ENCODE results near the gene RREB1.

RREB1 gene

DNA sequence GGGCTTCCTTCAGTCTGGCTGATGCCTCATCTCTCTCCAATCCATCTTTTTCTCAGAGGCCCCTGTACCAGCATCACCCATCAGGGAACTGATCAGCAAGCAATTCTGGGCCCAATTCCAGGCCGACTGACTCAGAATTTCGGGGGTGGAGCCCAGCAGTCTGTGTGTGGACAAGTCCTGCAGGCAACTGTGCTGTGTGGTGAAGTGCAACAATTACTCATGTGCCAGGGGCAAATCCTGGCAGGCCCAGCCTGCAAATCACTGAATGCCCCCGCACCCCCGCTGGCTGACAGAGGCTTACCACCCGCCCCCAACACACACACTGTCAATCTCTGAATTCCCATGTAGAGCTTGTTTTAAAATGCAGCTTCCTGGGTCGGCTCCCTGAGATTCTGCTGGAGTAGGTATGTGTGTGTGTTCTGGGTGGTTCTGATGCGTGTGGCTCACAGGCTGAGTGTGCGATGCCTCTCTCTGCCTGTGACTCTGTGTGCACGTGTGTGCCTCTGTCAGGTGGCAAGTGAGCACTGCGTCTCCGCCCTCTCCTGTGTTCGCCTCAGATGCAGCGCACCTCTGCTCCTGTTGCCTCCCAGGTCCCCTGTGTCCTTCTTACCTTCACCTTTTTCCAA lies 159.8 kb downstream of the RREB1 start:
- no peaks in the 10 kb centered on the region for H3K36me3 ChIP-seq (ENCODE audit: control insufficient read depth, low read length)
- no peak overlapping the region for H3K27ac ChIP-seq (ENCODE audit: low read depth, low read length)
- H3K4me3 ChIP-seq (ENCODE audit: low read length), result no peak overlapping the region
- H3K27me3 ChIP-seq (ENCODE audit: control insufficient read depth, low read length), result no peaks in the 10 kb centered on the region
- no peak for TF ChIP-seq EZH2phosphoT487 (IDR thresholded peaks at IDR 0.05; ENCODE audit: borderline replicate concordance, low read length)
- TF ChIP-seq, protein P1, sequence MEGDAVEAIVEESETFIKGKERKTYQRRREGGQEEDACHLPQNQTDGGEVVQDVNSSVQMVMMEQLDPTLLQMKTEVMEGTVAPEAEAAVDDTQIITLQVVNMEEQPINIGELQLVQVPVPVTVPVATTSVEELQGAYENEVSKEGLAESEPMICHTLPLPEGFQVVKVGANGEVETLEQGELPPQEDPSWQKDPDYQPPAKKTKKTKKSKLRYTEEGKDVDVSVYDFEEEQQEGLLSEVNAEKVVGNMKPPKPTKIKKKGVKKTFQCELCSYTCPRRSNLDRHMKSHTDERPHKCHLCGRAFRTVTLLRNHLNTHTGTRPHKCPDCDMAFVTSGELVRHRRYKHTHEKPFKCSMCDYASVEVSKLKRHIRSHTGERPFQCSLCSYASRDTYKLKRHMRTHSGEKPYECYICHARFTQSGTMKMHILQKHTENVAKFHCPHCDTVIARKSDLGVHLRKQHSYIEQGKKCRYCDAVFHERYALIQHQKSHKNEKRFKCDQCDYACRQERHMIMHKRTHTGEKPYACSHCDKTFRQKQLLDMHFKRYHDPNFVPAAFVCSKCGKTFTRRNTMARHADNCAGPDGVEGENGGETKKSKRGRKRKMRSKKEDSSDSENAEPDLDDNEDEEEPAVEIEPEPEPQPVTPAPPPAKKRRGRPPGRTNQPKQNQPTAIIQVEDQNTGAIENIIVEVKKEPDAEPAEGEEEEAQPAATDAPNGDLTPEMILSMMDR (IDR thresholded peaks at IDR 0.05; ENCODE audit: low read depth, low read length, poor library complexity, severe bottlenecking), result no peak
- H3K9me2 ChIP-seq (replicated peaks; ENCODE audit: control insufficient read depth, low read length), result no peaks in the 10 kb centered on the region
- H3K9me3 ChIP-seq (ENCODE audit: control insufficient read depth, insufficient read depth, low read length), result no peaks in the 10 kb centered on the region
- no peaks in the 10 kb centered on the region for H3F3A ChIP-seq (ENCODE audit: control insufficient read depth, insufficient read depth)
- no peak overlapping the region for H3K4me2 ChIP-seq (ENCODE audit: low read length)
- H3K79me2 ChIP-seq (ENCODE audit: control insufficient read depth, low read length), result no peaks in the 10 kb centered on the region
- no peaks in the 10 kb centered on the region for H3K4me1 ChIP-seq (ENCODE audit: control insufficient read depth, low read length)
- H4K20me1 ChIP-seq (ENCODE audit: control insufficient read depth, insufficient read depth, low read depth, low read length), result no peaks in the 10 kb centered on the region

DNA sequence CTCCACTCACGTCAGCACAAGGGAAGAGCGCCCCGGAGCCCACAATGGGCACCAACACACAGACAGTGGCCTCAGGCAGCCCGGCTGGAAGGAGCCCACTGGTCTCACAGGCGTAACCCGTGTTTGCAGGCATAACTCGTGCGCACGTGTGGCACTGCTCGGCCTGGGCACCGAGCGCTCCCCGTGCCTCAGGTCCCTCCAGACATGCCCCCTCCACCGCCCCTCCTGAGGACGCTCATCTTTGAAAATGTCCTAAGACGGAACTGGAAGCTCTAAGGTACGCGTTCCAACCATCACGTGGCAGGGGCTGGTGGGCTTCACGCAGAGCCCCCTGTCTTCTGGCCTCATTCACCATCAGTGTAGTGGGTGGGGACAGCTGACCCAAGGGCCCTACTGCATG lies 160.6 kb downstream of the RREB1 start:
- Histone ChIP-seq H4K20me1 (ENCODE audit: control insufficient read depth, insufficient read depth, low read depth, low read length) (no peaks in the 10 kb centered on the region), H3K27me3 (ENCODE audit: control insufficient read depth, low read length) (no peaks in the 10 kb centered on the region), H3K36me3 (ENCODE audit: control insufficient read depth, low read length) (no peaks in the 10 kb centered on the region), H3K4me1 (ENCODE audit: control insufficient read depth, low read length) (no peaks in the 10 kb centered on the region), H3K27ac (ENCODE audit: low read depth, low read length) (no peak overlapping the region), H3F3A (ENCODE audit: control insufficient read depth, insufficient read depth) (no peaks in the 10 kb centered on the region), H3K79me2 (ENCODE audit: control insufficient read depth, low read length) (no peaks in the 10 kb centered on the region), H3K4me2 (ENCODE audit: low read length) (no peak overlapping the region), H3K9me3 (ENCODE audit: control insufficient read depth, insufficient read depth, low read length) (no peaks in the 10 kb centered on the region), H3K9me2 (replicated peaks; ENCODE audit: control insufficient read depth, low read length) (no peaks in the 10 kb centered on the region), H3K4me3 (ENCODE audit: low read length) (no peak overlapping the region)
- TF ChIP-seq, protein P1 (IDR thresholded peaks at IDR 0.05; ENCODE audit: low read depth, low read length, poor library complexity, severe bottlenecking), result no peak
- TF ChIP-seq EZH2phosphoT487 (IDR thresholded peaks at IDR 0.05; ENCODE audit: borderline replicate concordance, low read length), result no peak

DNA sequence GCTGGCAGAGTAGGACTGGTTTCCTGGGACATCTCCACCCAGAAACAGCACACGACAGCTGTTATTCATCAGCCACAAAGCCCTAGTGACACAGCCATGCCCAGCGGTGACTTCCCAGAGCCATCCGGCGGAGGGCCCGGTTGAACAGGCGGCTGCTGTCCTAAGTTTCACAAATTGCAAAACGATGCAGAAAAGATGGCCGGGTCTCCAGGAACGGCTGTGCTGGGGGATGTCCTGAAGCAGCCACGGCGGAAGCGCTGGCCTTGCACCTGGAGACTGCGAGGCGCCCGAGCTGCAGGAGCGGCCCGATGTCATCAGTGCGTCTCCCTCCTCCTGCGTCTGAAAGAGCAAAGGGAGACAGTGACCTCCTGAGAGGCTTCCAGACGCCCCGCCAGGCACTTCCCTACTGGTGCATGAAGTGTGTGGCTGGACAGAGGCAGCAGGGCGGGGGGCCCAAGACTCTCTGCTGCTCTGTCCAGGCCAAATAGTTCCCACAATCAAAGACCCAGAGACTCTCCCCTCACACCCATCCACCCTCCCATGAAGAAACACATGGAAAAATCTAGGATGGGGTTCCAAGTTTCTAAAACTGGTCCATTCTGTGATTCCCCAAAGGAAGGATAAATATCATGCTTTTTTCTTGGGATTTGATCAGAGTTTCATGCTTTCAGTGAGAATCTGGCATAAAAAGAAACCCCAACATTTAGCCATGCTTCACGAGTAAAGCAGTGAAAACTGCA lies 161.2 kb downstream of the RREB1 start:
- Histone ChIP-seq H3F3A (ENCODE audit: control insufficient read depth, insufficient read depth) (no peaks in the 10 kb centered on the region), H3K4me2 (ENCODE audit: low read length) (no peak overlapping the region), H3K36me3 (ENCODE audit: control insufficient read depth, low read length) (no peaks in the 10 kb centered on the region), H3K27me3 (ENCODE audit: control insufficient read depth, low read length) (no peaks in the 10 kb centered on the region), H3K4me3 (ENCODE audit: low read length) (no peak overlapping the region), H4K20me1 (ENCODE audit: control insufficient read depth, insufficient read depth, low read depth, low read length) (no peaks in the 10 kb centered on the region), H3K27ac (ENCODE audit: low read depth, low read length) (no peak overlapping the region), H3K4me1 (ENCODE audit: control insufficient read depth, low read length) (no peaks in the 10 kb centered on the region), H3K9me2 (replicated peaks; ENCODE audit: control insufficient read depth, low read length) (no peaks in the 10 kb centered on the region), H3K79me2 (ENCODE audit: control insufficient read depth, low read length) (no peaks in the 10 kb centered on the region), H3K9me3 (ENCODE audit: control insufficient read depth, insufficient read depth, low read length) (no peaks in the 10 kb centered on the region)
- TF ChIP-seq, protein P1 (IDR thresholded peaks at IDR 0.05; ENCODE audit: low read depth, low read length, poor library complexity, severe bottlenecking), result no peak
- TF ChIP-seq EZH2phosphoT487 (IDR thresholded peaks at IDR 0.05; ENCODE audit: borderline replicate concordance, low read length), result no peak
